HL-60 (cell line): ENCODE data around the gene RGS19.

Source experiments
- POLR2AphosphoS5 ChIP-seq: IDR thresholded peaks from 2 replicates; pipeline ENCODE4 v1.6.1; 2012; ENCODE audit warnings: low read depth
- SPI1 ChIP-seq: IDR thresholded peaks from 2 replicates; pipeline ENCODE4 v1.6.1; 2012; ENCODE audit warnings: low read depth, mild to moderate bottlenecking, borderline replicate concordance
- TF ChIP-seq, protein P1 (sequence below): IDR thresholded peaks from one replicate; pipeline ENCODE4 v1.5.1; 2011; ENCODE audit warnings: low read length, control low read depth, inconsistent platforms; ENCODE audit not compliant: insufficient read depth
- TF ChIP-seq, protein P2 (sequence below): IDR thresholded peaks from 2 replicates; pipeline ENCODE4 v1.6.1; 2012; ENCODE audit warnings: low read depth; ENCODE audit not compliant: insufficient replicate concordance

DNA sequence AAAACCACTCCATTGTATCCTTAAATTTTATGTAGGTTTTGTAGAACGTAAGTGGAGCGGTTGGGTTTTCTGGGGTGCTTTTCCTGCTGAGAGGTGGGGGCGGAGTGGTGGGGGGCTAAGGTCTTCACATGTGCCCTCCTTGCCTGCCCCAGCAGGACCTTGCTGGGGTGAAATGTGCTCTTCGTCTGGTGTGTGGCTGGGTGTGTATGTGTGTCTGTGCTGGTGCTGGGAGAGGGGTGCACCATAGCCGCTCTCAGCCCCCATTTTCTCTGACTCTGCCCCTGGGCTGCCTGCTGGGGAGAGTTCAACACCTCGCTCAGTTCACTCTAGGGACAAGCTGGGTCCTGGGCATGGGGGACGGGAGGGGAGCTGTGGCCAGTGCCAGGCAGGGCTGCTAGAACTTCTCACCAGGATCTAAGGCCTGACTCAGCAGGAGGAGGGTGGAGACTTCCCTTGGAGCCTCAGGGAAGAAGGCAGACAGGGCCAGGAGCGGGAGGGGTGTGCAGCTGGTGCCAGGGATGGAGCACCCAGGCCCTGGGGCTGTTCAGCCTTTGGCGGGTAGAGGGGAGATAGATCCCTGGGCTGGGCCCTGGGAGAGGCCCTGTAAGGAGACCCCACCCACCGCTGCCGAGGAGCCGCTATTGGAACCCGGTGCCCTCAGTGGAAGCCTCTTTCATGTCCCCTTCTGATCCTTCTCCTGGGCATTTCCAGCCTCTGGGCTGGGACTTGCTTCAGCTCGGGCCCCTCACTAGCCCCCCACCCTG lies 34.7 kb downstream of the RGS19 start:
- TF ChIP-seq POLR2AphosphoS5: no peak
- TF ChIP-seq, protein P1, sequence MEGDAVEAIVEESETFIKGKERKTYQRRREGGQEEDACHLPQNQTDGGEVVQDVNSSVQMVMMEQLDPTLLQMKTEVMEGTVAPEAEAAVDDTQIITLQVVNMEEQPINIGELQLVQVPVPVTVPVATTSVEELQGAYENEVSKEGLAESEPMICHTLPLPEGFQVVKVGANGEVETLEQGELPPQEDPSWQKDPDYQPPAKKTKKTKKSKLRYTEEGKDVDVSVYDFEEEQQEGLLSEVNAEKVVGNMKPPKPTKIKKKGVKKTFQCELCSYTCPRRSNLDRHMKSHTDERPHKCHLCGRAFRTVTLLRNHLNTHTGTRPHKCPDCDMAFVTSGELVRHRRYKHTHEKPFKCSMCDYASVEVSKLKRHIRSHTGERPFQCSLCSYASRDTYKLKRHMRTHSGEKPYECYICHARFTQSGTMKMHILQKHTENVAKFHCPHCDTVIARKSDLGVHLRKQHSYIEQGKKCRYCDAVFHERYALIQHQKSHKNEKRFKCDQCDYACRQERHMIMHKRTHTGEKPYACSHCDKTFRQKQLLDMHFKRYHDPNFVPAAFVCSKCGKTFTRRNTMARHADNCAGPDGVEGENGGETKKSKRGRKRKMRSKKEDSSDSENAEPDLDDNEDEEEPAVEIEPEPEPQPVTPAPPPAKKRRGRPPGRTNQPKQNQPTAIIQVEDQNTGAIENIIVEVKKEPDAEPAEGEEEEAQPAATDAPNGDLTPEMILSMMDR: no peak
- TF ChIP-seq, protein P2, sequence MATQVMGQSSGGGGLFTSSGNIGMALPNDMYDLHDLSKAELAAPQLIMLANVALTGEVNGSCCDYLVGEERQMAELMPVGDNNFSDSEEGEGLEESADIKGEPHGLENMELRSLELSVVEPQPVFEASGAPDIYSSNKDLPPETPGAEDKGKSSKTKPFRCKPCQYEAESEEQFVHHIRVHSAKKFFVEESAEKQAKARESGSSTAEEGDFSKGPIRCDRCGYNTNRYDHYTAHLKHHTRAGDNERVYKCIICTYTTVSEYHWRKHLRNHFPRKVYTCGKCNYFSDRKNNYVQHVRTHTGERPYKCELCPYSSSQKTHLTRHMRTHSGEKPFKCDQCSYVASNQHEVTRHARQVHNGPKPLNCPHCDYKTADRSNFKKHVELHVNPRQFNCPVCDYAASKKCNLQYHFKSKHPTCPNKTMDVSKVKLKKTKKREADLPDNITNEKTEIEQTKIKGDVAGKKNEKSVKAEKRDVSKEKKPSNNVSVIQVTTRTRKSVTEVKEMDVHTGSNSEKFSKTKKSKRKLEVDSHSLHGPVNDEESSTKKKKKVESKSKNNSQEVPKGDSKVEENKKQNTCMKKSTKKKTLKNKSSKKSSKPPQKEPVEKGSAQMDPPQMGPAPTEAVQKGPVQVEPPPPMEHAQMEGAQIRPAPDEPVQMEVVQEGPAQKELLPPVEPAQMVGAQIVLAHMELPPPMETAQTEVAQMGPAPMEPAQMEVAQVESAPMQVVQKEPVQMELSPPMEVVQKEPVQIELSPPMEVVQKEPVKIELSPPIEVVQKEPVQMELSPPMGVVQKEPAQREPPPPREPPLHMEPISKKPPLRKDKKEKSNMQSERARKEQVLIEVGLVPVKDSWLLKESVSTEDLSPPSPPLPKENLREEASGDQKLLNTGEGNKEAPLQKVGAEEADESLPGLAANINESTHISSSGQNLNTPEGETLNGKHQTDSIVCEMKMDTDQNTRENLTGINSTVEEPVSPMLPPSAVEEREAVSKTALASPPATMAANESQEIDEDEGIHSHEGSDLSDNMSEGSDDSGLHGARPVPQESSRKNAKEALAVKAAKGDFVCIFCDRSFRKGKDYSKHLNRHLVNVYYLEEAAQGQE: no peak
- no peak for TF ChIP-seq SPI1
